LNCaP clone FGC (cell line): ENCODE measurements around the gene TSC1.

Source experiments
- DNase-seq: peaks from one replicate; pipeline ENCODE4 v3.0.0-alpha.2; 2011; ENCODE audit warnings: low read depth
- H3K4me3 ChIP-seq: 2 replicates; pipeline ENCODE4 v1.5.1; 2011; ENCODE audit warnings: mild to moderate bottlenecking, low read depth, low read length, control low read depth
- TF ChIP-seq, protein P1 (sequence below): IDR thresholded peaks from 2 replicates; pipeline ENCODE4 v1.5.1; 2012; ENCODE audit warnings: mild to moderate bottlenecking; ENCODE audit not compliant: control insufficient read depth, insufficient read depth; ENCODE audit errors: extremely low read depth

TSC1 gene

GRCh38 chr9:132989014-132989310 lies 44.5 kb upstream of the TSC1 start:
- TF ChIP-seq, protein P1, sequence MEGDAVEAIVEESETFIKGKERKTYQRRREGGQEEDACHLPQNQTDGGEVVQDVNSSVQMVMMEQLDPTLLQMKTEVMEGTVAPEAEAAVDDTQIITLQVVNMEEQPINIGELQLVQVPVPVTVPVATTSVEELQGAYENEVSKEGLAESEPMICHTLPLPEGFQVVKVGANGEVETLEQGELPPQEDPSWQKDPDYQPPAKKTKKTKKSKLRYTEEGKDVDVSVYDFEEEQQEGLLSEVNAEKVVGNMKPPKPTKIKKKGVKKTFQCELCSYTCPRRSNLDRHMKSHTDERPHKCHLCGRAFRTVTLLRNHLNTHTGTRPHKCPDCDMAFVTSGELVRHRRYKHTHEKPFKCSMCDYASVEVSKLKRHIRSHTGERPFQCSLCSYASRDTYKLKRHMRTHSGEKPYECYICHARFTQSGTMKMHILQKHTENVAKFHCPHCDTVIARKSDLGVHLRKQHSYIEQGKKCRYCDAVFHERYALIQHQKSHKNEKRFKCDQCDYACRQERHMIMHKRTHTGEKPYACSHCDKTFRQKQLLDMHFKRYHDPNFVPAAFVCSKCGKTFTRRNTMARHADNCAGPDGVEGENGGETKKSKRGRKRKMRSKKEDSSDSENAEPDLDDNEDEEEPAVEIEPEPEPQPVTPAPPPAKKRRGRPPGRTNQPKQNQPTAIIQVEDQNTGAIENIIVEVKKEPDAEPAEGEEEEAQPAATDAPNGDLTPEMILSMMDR, result no peak
- no peak overlapping the region for H3K4me3 ChIP-seq
- no peak for DNase-seq

GRCh38 chr9:132988244-132989013 lies 44.0 kb upstream of the TSC1 start:
- TF ChIP-seq, protein P1, result no peak
- no peak overlapping the region for H3K4me3 ChIP-seq
- no peak for DNase-seq

DNA sequence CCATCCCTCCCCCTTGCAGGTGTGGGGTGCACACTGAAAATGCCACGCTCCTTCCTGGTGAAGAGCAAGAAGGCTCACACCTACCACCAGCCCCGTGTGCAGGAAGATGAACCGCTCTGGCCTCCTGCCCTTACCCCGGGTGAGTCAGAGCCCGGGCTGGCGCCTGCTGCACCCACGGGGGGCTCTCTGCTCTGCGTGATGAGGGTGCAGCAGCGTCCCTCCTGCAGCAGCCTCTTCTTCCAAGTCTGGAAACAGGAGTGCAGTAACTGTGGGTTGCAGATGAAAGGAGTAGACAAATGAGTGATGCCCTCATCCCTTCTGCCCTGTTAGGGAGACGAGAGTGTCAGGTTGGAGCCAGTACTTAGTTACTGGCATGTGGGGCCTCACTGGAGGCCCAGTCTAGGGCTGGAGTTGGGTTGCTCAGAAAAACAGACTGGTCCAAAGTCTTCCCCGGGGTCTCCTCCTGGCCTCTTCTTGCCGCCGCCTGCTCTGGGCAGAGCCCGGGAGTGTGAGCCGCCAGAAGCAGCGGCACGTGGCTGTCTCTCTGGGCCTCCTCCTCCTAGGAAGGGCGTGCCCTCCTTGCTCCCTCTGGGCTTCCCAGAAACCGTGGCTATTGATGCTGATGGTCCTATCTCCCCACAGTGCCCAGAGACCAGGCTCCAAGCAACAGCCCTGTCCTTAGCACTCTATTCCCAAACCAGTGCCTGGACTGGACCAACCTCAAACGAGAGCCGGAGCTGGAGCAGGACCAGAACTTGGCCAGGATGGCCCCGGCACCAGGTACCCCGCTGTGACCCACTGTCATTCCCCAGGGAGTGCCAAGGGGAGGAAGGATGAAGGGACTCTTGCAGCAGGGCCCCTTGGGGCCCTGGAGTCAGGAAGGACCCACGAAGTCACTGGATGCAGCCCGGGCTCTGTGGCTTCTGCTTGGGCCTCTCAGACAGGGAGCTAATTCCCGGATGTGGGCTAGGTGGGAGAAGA lies 42.5 kb upstream of the TSC1 start:
- no peak for DNase-seq
- no peak overlapping the region for H3K4me3 ChIP-seq
- TF ChIP-seq, protein P1, result no peak

DNA sequence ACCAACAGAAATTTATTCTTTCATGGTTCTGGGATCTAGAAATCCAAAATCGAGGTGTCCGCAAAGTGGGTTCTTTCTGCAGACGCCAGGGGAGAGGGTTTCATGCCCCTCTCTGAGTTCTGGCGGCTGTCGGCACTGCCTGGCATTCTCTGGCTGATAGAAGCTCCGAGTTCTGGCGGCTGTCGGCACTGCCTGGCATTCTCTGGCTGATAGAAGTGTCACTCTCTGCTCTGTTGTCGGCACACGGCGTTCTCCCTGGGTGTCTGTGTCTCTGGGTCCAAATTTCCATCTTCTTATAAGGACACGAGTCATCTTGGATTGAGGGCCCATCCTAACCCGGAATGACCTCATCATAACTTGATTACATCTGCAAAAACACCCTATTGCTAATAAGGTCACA lies 41.7 kb upstream of the TSC1 start:
- DNase-seq, result no peak
- no peak overlapping the region for H3K4me3 ChIP-seq
- TF ChIP-seq, protein P1, result no peak

DNA sequence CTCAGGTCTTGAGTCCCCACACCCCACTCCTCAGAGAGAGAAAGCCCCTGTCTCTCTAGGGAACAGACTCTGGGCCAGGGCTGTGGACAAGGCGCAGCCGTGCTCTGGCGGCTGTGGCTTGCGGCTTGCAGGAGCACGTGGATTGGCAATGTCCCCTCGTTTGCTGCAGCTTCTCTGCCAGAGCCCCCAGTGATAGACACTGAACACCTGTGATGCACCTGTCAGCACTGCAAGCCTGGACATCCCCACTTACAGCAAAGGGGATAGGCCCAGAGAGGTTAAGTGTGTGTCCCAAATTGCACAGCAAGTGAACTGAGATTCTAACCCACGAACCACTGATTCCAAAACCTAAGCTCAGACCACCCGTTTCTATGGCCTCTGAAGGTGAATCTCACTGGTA lies 41.1 kb upstream of the TSC1 start:
- no peak overlapping the region for H3K4me3 ChIP-seq
- TF ChIP-seq, protein P1, result no peak
- DNase-seq, result no peak

DNA sequence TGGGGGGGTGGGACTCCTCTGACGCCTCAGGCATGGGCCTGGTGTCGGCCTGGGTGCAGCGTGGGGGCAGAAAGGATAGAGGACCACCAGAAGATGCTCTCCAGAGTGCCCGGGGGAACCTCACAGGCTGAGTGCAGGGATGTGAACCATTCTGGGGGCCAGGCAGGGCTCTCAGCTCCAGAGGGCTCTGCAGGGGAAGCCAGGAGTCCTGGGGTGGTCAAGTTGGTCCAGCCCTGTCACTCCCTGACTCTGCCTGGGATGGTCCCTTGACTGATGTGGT lies 40.6 kb upstream of the TSC1 start:
- no peak for DNase-seq
- TF ChIP-seq, protein P1, result no peak
- H3K4me3 ChIP-seq, result no peak overlapping the region
